Measurements from ENCODE around the gene CXXC4. TPM values are rescaled to one million over a fixed set of nuclear protein-coding genes. Genes with fewer than 3 reads are reported as not detected.

The CXXC4 gene
- total RNA-seq, 1 experiment from 2014 or later = 0.59 TPM

GRCh38 chr4:104492183-104492771, 2.4 kb downstream of the CXXC4 start:
- H3K4me1 ChIP-seq (ENCODE audit: control insufficient read depth, insufficient read depth, low read length) = peaks cover 3% of the 10 kb centered on the region; the same call in 1 of the 2 replicates
- peak overlapping the region; percentile 39 for H3K27ac ChIP-seq (ENCODE audit: low read length)
- in situ Hi-C loops (cut with HindIII; ENCODE audit: low pct_unique_long_range_greater_than_20kb, low sequenced_read_pairs) = no loop called here
- ATAC-seq (no peak), DNase-seq (ENCODE audit: low read depth, low spot score) (no peak)
- POLR2A ChIA-PET = no interaction called here
- H3K4me3 ChIP-seq (ENCODE audit: low read depth in 2 of 2, low read length in 2 of 2) = peak overlapping the region; percentile 46 to 61; a peak in 2 of 4 replicates
- intact Hi-C loops (cut with micrococcal nuclease; ENCODE audit: unreplicated experiment) = loop anchor here (5.0 kb wide), 1 partner anchor 370 kb away; no protein-coding TSS in a partner anchor
- no peak for TF ChIP-seq REST (IDR thresholded peaks at IDR 0.05; ENCODE audit: insufficient read depth in 1 of 2, low read depth in 2 of 2, low read length in 1 of 2)
- no peaks in the 10 kb centered on the region for H3K9me3 ChIP-seq (ENCODE audit: control insufficient read depth, insufficient read depth, low read depth, low read length)
- H3K27me3 ChIP-seq (ENCODE audit: control insufficient read depth, insufficient read depth, low read length) = no peaks in the 10 kb centered on the region
- CTCF ChIA-PET = no interaction called here
- H3K36me3 ChIP-seq (ENCODE audit: control insufficient read depth, insufficient read depth, low read length) = no peaks in the 10 kb centered on the region
- no TSS peak for BruUV-seq (replicated peaks)

- BruUV-seq (replicated peaks) = no TSS peak
- H3K36me3 ChIP-seq (ENCODE audit: control insufficient read depth, insufficient read depth, low read length) = no peaks in the 10 kb centered on the region
- DNase-seq (ENCODE audit: low read depth, low spot score) (no peak), ATAC-seq (peak; percentile 34; the same call in 1 of the 2 replicates)
- ChIA-PET POLR2A (no interaction called here), CTCF (no interaction called here)
- intact Hi-C loops (cut with micrococcal nuclease; ENCODE audit: unreplicated experiment) = loop anchor here (5.0 kb wide), 1 partner anchor 371 kb away; no protein-coding TSS in a partner anchor
- peaks cover 3% of the 10 kb centered on the region; the same call in 1 of the 2 replicates for H3K4me1 ChIP-seq (ENCODE audit: control insufficient read depth, insufficient read depth, low read length)
- no peaks in the 10 kb centered on the region for H3K27me3 ChIP-seq (ENCODE audit: control insufficient read depth, insufficient read depth, low read length)
- no peaks in the 10 kb centered on the region for H3K9me3 ChIP-seq (ENCODE audit: control insufficient read depth, insufficient read depth, low read depth, low read length)
- peak overlapping the region; percentile 46 to 61 for H3K4me3 ChIP-seq (ENCODE audit: low read depth in 2 of 2, low read length in 2 of 2)
- no peak overlapping the region; the same call in 1 of the 2 replicates for H3K27ac ChIP-seq (ENCODE audit: low read length)
- no peak for TF ChIP-seq POLR2AphosphoS5 (IDR thresholded peaks at IDR 0.05; ENCODE audit: low read depth, low read length)
- TF ChIP-seq REST (IDR thresholded peaks at IDR 0.05; ENCODE audit: insufficient read depth in 1 of 2, low read depth in 2 of 2, low read length in 1 of 2) = no peak
- TF ChIP-seq TCF7L2 (IDR thresholded peaks at IDR 0.05; ENCODE audit: low read depth, low read length) = no peak
- TF ChIP-seq CTCF (IDR thresholded peaks at IDR 0.05) = no peak
- in situ Hi-C loops (cut with HindIII; ENCODE audit: low pct_unique_long_range_greater_than_20kb, low sequenced_read_pairs) = no loop called here
These were observed 3.1 kb downstream of the CXXC4 start for GRCh38 chr4:104491481-104492182.
